Upper lobe of left lung (tissue), 6 donors: Measurements from ENCODE around the gene MYH9. TPM values are rescaled to one million over a fixed set of nuclear protein-coding genes. Genes with fewer than 3 reads are reported as not detected.

ENCODE experiments used
- ATAC-seq, 2 donors: fragments of 200-7000 bp; cut with Tn5 transposase; one replicate each; pipeline ENCODE4 v1.9.1; 2022; ENCODE audit warnings: mild to moderate bottlenecking in 2 of 2, moderate library complexity in 2 of 2; ENCODE audit not compliant: low FRiP score in 2 of 2
- DNase-seq, 2 donors: peaks; one replicate each; pipeline ENCODE4 v3.0.0-alpha.2; 2019 to 2020
- H3K27ac ChIP-seq, 4 donors: fragments of 200-600 bp; sonication (generic); one replicate each; pipeline ENCODE4 v1.5.1; 2016 to 2019
- H3K27me3 ChIP-seq, 4 donors: fragments of 200-600 bp; sonication (generic); one replicate each; pipeline ENCODE4 v1.5.1; 2017 to 2019
- H3K36me3 ChIP-seq, 4 donors: fragments of 200-600 bp; sonication (generic); one replicate each; pipeline ENCODE4 v1.5.1; 2016 to 2019
- H3K4me1 ChIP-seq, 4 donors: fragments of 200-600 bp; sonication (generic); one replicate each; pipeline ENCODE4 v1.5.1; 2018 to 2019
- H3K4me3 ChIP-seq, 4 donors: fragments of 200-600 bp; sonication (generic); one replicate each; pipeline ENCODE4 v1.5.1; 2017 to 2019; ENCODE audit warnings: mild to moderate bottlenecking in 2 of 4, moderate library complexity in 1 of 4
- H3K9me3 ChIP-seq, 4 donors: fragments of 200-600 bp; sonication (generic); one replicate each; pipeline ENCODE4 v1.5.1; 2018 to 2019
- CTCF ChIP-seq, 6 experiments: fragments of 450-650 bp in 4 of 6; fragments of 200-600 bp in 2 of 6; sonication (generic) in 2 of 6; IDR thresholded peaks; one replicate each; pipeline ENCODE4 v1.5.1; 2016 to 2019; ENCODE audit warnings: antibody characterized with exemption in 6 of 6
- EP300 ChIP-seq, 4 donors: sonication (generic); formaldehyde crosslinking; IDR thresholded peaks; one replicate each; pipeline ENCODE4 v1.5.1; 2017; ENCODE audit warnings: antibody characterized with exemption in 4 of 4, control low read depth in 2 of 4
- POLR2A ChIP-seq, 4 donors: fragments of 450-650 bp; IDR thresholded peaks; one replicate each; pipeline ENCODE4 v1.5.1; 2016 to 2017; ENCODE audit warnings: antibody characterized with exemption in 4 of 4, mild to moderate bottlenecking in 2 of 4
- POLR2AphosphoS5 ChIP-seq, 2 donors: sonication (generic); formaldehyde crosslinking; IDR thresholded peaks; one replicate each; pipeline ENCODE4 v1.5.1; 2017; ENCODE audit warnings: antibody characterized with exemption in 2 of 2
- WGBS, 2 donors: methylation state at CpG; one replicate each; pipeline ENCODE4 v1.1.5; 2017 to 2018; 5-methylcytosine and 5-hydroxymethylcytosine counted together
- total RNA-seq, 6 donors: library from RNA; depleted of rRNA in 4 of 6; stranded (reverse); fragments of >200 nt in 4 of 6; gene quantifications; one replicate each; pipeline versions ENCODE4 v1.1.0 to v1.2.1, GENCODE V29; 2016 to 2021
- donor health status: DM: no; HTN: no; CAD: no; lungs with moderate emphysema.
- donor health status: DM: no; HTN: yes; CAD: no; lungs with severe emphysema.

MYH9 gene
- total RNA-seq, 6 donors from 2014 or later: 486 to 925 (median 599) TPM

- Histone ChIP-seq H3K9me3 (no peaks in the 10 kb centered on the region), H3K27ac (peak overlapping the region; percentile 73 to 100 (median 94)), H3K36me3 (peaks cover 0 to 62% (median 10%) of the 10 kb centered on the region in 4 donors), H3K4me1 (peaks cover 70 to 83% (median 77%) of the 10 kb centered on the region in 4 donors), H3K4me3 (peak overlapping the region; percentile 5 to 88 (median 14)), H3K27me3 (no peaks in the 10 kb centered on the region)
- TF ChIP-seq POLR2A (IDR thresholded peaks at IDR 0.05) (peak in 1 of 4 donors; percentile 24), POLR2AphosphoS5 (IDR thresholded peaks at IDR 0.05) (peak; percentile 54 to 73), CTCF (IDR thresholded peaks at IDR 0.05) (no peak), EP300 (IDR thresholded peaks at IDR 0.05) (peak in 1 of 4 donors; percentile 54)
- 20 to 22% methylated on average over 4 of the region's 4 CpGs for WGBS, 2 donors
- ATAC-seq (no peak), DNase-seq (peak in 1 of 2 donors; percentile 80)
These were observed 4.6 kb downstream of the MYH9 start for GRCh38 chr22:36383110-36383581.

- Histone ChIP-seq H3K27me3 (no peaks in the 10 kb centered on the region), H3K36me3 (peaks cover 0 to 61% (median 10%) of the 10 kb centered on the region in 4 donors), H3K4me3 (no peak overlapping the region), H3K27ac (peak overlapping the region; percentile 32 to 100 (median 92)), H3K4me1 (peaks cover 84 to 98% (median 89%) of the 10 kb centered on the region in 4 donors), H3K9me3 (no peaks in the 10 kb centered on the region)
- DNase-seq (no peak), ATAC-seq (no peak)
- 38 to 51% methylated on average over 5 of the region's 5 CpGs for WGBS, 2 donors
- TF ChIP-seq POLR2A (IDR thresholded peaks at IDR 0.05) (no peak), EP300 (IDR thresholded peaks at IDR 0.05) (peak in 1 of 4 donors; percentile 30)
These were observed 6.1 kb downstream of the MYH9 start for GRCh38 chr22:36381513-36382128.

- Histone ChIP-seq H3K4me1 (peaks cover 91 to 99% (median 97%) of the 10 kb centered on the region in 4 donors), H3K27ac (peak overlapping the region; percentile 81 to 95 (median 90)), H3K36me3 (peaks cover 0 to 62% (median 10%) of the 10 kb centered on the region in 4 donors), H3K9me3 (no peaks in the 10 kb centered on the region), H3K27me3 (no peaks in the 10 kb centered on the region), H3K4me3 (peak overlapping the region in 2 of 4 donors; percentile 13 to 19)
- TF ChIP-seq POLR2AphosphoS5 (IDR thresholded peaks at IDR 0.05) (no peak), POLR2A (IDR thresholded peaks at IDR 0.05) (peak in 1 of 4 donors; percentile 14)
- 52 to 67% methylated on average over 5 to 16 of the region's 16 CpGs for WGBS, 2 donors
- ATAC-seq (peak in 1 of 2 donors; percentile 20), DNase-seq (no peak)
These were observed 8.0 kb downstream of the MYH9 start for GRCh38 chr22:36379593-36380361.

GRCh38 chr22:36378869-36379217 lies 8.9 kb downstream of the MYH9 start:
- Histone ChIP-seq H3K27me3 (no peaks in the 10 kb centered on the region), H3K9me3 (no peaks in the 10 kb centered on the region), H3K36me3 (peaks cover 0 to 61% (median 10%) of the 10 kb centered on the region in 4 donors), H3K4me3 (no peak overlapping the region), H3K4me1 (peaks cover 94 to 100% (median 99%) of the 10 kb centered on the region in 4 donors), H3K27ac (peak overlapping the region; percentile 81 to 95 (median 90))
- WGBS, 2 donors: 64 to 66% methylated on average over 5 of the region's 5 CpGs
- TF ChIP-seq EP300 (IDR thresholded peaks at IDR 0.05) (no peak), POLR2A (IDR thresholded peaks at IDR 0.05) (no peak), POLR2AphosphoS5 (IDR thresholded peaks at IDR 0.05) (no peak), CTCF (IDR thresholded peaks at IDR 0.05) (no peak)
- ATAC-seq: no peak
- DNase-seq: no peak

- DNase-seq: no peak
These were observed 9.5 kb downstream of the MYH9 start for GRCh38 chr22:36378080-36378868.

More at GRCh38 chr22:36378080-36378868, 9.5 kb downstream of the MYH9 start:
- 56 to 64% methylated on average over 14 of the region's 14 CpGs for WGBS, 2 donors
- Histone ChIP-seq H3K36me3 (peaks cover 0 to 55% (median 8%) of the 10 kb centered on the region in 4 donors), H3K27ac (peak overlapping the region; percentile 81 to 95 (median 90)), H3K4me1 (peaks cover 94 to 100% (median 99%) of the 10 kb centered on the region in 4 donors), H3K27me3 (no peaks in the 10 kb centered on the region), H3K9me3 (no peaks in the 10 kb centered on the region), H3K4me3 (peak overlapping the region in 1 of 4 donors; percentile 12)
- no peak for ATAC-seq
- TF ChIP-seq POLR2AphosphoS5 (IDR thresholded peaks at IDR 0.05) (no peak), CTCF (IDR thresholded peaks at IDR 0.05) (no peak)
